Measurements from ENCODE around the gene ZBTB25.

DNA sequence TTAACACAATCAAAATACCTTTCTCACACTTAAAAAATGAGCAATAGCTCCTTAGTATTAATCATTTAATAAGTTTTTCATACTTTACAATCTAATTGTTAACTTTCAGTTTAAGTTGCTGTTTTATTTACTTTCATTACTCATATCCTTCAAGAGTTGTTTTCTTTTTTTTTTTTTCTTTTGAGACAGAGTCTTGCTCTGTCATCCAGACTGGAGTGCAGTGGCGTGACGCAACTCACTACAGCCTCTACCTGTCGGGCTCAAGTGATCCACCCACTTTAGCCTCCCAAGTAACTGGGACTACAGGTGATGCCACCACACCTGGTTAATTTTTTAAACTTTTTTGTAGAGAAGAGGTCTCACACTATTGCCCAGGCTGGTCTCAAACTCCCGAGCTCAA lies 17.1 kb upstream of the ZBTB25 start:
- TF ChIP-seq, protein P1, sequence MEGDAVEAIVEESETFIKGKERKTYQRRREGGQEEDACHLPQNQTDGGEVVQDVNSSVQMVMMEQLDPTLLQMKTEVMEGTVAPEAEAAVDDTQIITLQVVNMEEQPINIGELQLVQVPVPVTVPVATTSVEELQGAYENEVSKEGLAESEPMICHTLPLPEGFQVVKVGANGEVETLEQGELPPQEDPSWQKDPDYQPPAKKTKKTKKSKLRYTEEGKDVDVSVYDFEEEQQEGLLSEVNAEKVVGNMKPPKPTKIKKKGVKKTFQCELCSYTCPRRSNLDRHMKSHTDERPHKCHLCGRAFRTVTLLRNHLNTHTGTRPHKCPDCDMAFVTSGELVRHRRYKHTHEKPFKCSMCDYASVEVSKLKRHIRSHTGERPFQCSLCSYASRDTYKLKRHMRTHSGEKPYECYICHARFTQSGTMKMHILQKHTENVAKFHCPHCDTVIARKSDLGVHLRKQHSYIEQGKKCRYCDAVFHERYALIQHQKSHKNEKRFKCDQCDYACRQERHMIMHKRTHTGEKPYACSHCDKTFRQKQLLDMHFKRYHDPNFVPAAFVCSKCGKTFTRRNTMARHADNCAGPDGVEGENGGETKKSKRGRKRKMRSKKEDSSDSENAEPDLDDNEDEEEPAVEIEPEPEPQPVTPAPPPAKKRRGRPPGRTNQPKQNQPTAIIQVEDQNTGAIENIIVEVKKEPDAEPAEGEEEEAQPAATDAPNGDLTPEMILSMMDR (conservative IDR thresholded peaks at IDR 0.05; ENCODE audit: low read length) = no peak
- TF ChIP-seq EZH2phosphoT487 (IDR thresholded peaks at IDR 0.05; ENCODE audit: borderline replicate concordance) = no peak
